HUES64 (cell line): ENCODE measurements around the gene GLDC.
"Not testable (repeated sequence)": the region's sequence is repeated elsewhere in the genome, so short reads cannot be mapped to it uniquely, and the experiment has no call there.

Experiments
- H3K27ac ChIP-seq: 2 replicates; pipeline ENCODE4 v1.7.0; 2013; ENCODE audit warnings: low read depth, low read length, inconsistent platforms
- H3K27me3 ChIP-seq: 2 replicates; pipeline ENCODE4 v1.6.1; 2013; ENCODE audit warnings: mild to moderate bottlenecking, low read length; ENCODE audit not compliant: insufficient read depth
- H3K36me3 ChIP-seq: 2 replicates; pipeline ENCODE4 v1.6.1; 2013; ENCODE audit warnings: mild to moderate bottlenecking, low read length; ENCODE audit not compliant: insufficient read depth
- H3K4me1 ChIP-seq: 2 replicates; pipeline ENCODE4 v1.6.1; 2013; ENCODE audit warnings: mild to moderate bottlenecking, low read length, moderate library complexity; ENCODE audit not compliant: insufficient read depth
- H3K4me3 ChIP-seq: 2 replicates; pipeline ENCODE4 v1.5.1; 2013; ENCODE audit warnings: mild to moderate bottlenecking, low read length, moderate library complexity
- H3K9ac ChIP-seq: 2 replicates; pipeline ENCODE4 v1.6.1; 2013; ENCODE audit warnings: mild to moderate bottlenecking, low read depth, low read length
- H3K9me3 ChIP-seq: 2 replicates; pipeline ENCODE4 v1.6.1; 2013; ENCODE audit warnings: low read depth, low read length; ENCODE audit not compliant: insufficient read depth
- WGBS: fragments of 150-250, 120-280 bp; methylation state at CpG from one replicate; pipeline ENCODE4 v1.1.7; 2013; ENCODE audit warnings: missing lambda C conversion rate; 5-methylcytosine and 5-hydroxymethylcytosine counted together

Gene GLDC

GRCh38 chr9:6660512-6660911 lies 15.0 kb upstream of the GLDC start:
- Histone ChIP-seq H3K36me3 (peaks cover 5% of the 10 kb centered on the region; the same call in 1 of the 2 replicates), H3K4me1 (peaks cover 7% of the 10 kb centered on the region; the same call in 1 of the 2 replicates), H3K9me3 (no peaks in the 10 kb centered on the region), H3K4me3 (no peak overlapping the region), H3K9ac (no peak overlapping the region), H3K27ac (no peak overlapping the region), H3K27me3 (no peaks in the 10 kb centered on the region)
- 74% methylated on average over 4 of the region's 4 CpGs for WGBS

- Histone ChIP-seq H3K4me1 (peaks cover 7% of the 10 kb centered on the region; the same call in 1 of the 2 replicates), H3K27ac (no peak overlapping the region), H3K9me3 (no peaks in the 10 kb centered on the region), H3K36me3 (peaks cover 5% of the 10 kb centered on the region; the same call in 1 of the 2 replicates), H3K9ac (no peak overlapping the region), H3K27me3 (no peaks in the 10 kb centered on the region), H3K4me3 (no peak overlapping the region)
- 84% methylated on average over 3 of the region's 4 CpGs for WGBS
Measured at GRCh38 chr9:6658628-6659353, 13.3 kb upstream of the GLDC start.

GRCh38 chr9:6656614-6657300 lies 11.2 kb upstream of the GLDC start:
- no peak overlapping the region for H3K4me3 ChIP-seq
- H3K27ac ChIP-seq: no peak overlapping the region
- H3K9me3 ChIP-seq: no peaks in the 10 kb centered on the region
- H3K36me3 ChIP-seq: peaks cover 12% of the 10 kb centered on the region
- no peaks in the 10 kb centered on the region for H3K27me3 ChIP-seq
- H3K9ac ChIP-seq: no peak overlapping the region
- WGBS: 93% methylated on average over 6 of the region's 6 CpGs
- peaks cover 7% of the 10 kb centered on the region; the same call in 1 of the 2 replicates for H3K4me1 ChIP-seq

GRCh38 chr9:6655036-6655435 lies 9.5 kb upstream of the GLDC start:
- no peaks in the 10 kb centered on the region for H3K9me3 ChIP-seq
- no peak overlapping the region for H3K9ac ChIP-seq
- H3K27me3 ChIP-seq: no peaks in the 10 kb centered on the region
- peaks cover 7% of the 10 kb centered on the region; the same call in 1 of the 2 replicates for H3K4me1 ChIP-seq
- WGBS: 97% methylated on average over 7 of the region's 7 CpGs
- no peak overlapping the region for H3K27ac ChIP-seq
- H3K4me3 ChIP-seq: no peak overlapping the region
- peaks cover 12% of the 10 kb centered on the region for H3K36me3 ChIP-seq

GRCh38 chr9:6646293-6646636 lies 736 bp upstream of the GLDC start:
- H3K4me3 ChIP-seq: peak overlapping the region; percentile 81
- H3K27me3 ChIP-seq: peaks cover 12% of the 10 kb centered on the region
- H3K9ac ChIP-seq: peak overlapping the region; percentile 62
- H3K4me1 ChIP-seq: peaks cover 16% of the 10 kb centered on the region; the same call in 1 of the 2 replicates
- no peaks in the 10 kb centered on the region for H3K9me3 ChIP-seq
- WGBS: 10% methylated on average over 12 of the region's 12 CpGs
- H3K27ac ChIP-seq: no peak overlapping the region
- H3K36me3 ChIP-seq: peaks cover 11% of the 10 kb centered on the region; the same call in 1 of the 2 replicates

GRCh38 chr9:6645105-6645354 lies 499 bp downstream of the GLDC start:
- peak overlapping the region; percentile 77 for H3K9ac ChIP-seq
- H3K4me3 ChIP-seq: peak overlapping the region; percentile 81
- peaks cover 12% of the 10 kb centered on the region for H3K27me3 ChIP-seq
- H3K9me3 ChIP-seq, H3K27ac ChIP-seq: not testable (repeated sequence)
- under 1% methylated on average over 24 of the region's 24 CpGs for WGBS
- peaks cover 20% of the 10 kb centered on the region; the same call in 1 of the 2 replicates for H3K36me3 ChIP-seq
- H3K4me1 ChIP-seq: peaks cover 23% of the 10 kb centered on the region; the same call in 1 of the 2 replicates

GRCh38 chr9:6644346-6645104 lies 1.0 kb downstream of the GLDC start:
- under 1% methylated on average over 26 of the region's 26 CpGs for WGBS
- peak overlapping the region; percentile 77 for H3K9ac ChIP-seq
- H3K27me3 ChIP-seq: peaks cover 12% of the 10 kb centered on the region
- peak overlapping the region; percentile 81 for H3K4me3 ChIP-seq
- H3K4me1 ChIP-seq: peaks cover 27% of the 10 kb centered on the region; the same call in 1 of the 2 replicates
- H3K9me3 ChIP-seq: no peaks in the 10 kb centered on the region
- peaks cover 17% of the 10 kb centered on the region; the same call in 1 of the 2 replicates for H3K36me3 ChIP-seq
- no peak overlapping the region for H3K27ac ChIP-seq

GRCh38 chr9:6641961-6642360 lies 3.6 kb downstream of the GLDC start:
- WGBS: 96% methylated on average over 2 of the region's 2 CpGs
- Histone ChIP-seq H3K4me1 (peaks cover 12% of the 10 kb centered on the region; the same call in 1 of the 2 replicates), H3K9ac (no peak overlapping the region), H3K27me3 (peaks cover 12% of the 10 kb centered on the region), H3K4me3 (no peak overlapping the region), H3K36me3 (peaks cover 17% of the 10 kb centered on the region; the same call in 1 of the 2 replicates), H3K27ac (no peak overlapping the region), H3K9me3 (no peaks in the 10 kb centered on the region)

GRCh38 chr9:6641561-6641960 lies 4.0 kb downstream of the GLDC start:
- Histone ChIP-seq H3K27ac (no peak overlapping the region), H3K9me3 (no peaks in the 10 kb centered on the region), H3K4me3 (no peak overlapping the region), H3K9ac (no peak overlapping the region), H3K27me3 (peaks cover 12% of the 10 kb centered on the region), H3K4me1 (peaks cover 11% of the 10 kb centered on the region; the same call in 1 of the 2 replicates), H3K36me3 (peaks cover 17% of the 10 kb centered on the region; the same call in 1 of the 2 replicates)
- no CpG with 5 or more reads among the region's 2 CpGs for WGBS

GRCh38 chr9:6641056-6641455 lies 4.5 kb downstream of the GLDC start:
- peaks cover 17% of the 10 kb centered on the region; the same call in 1 of the 2 replicates for H3K36me3 ChIP-seq
- no peaks in the 10 kb centered on the region for H3K9me3 ChIP-seq
- WGBS: 90% methylated on average over 5 of the region's 5 CpGs
- peaks cover 12% of the 10 kb centered on the region for H3K27me3 ChIP-seq
- no peak overlapping the region for H3K27ac ChIP-seq
- no peak overlapping the region for H3K9ac ChIP-seq
- peaks cover 11% of the 10 kb centered on the region; the same call in 1 of the 2 replicates for H3K4me1 ChIP-seq
- H3K4me3 ChIP-seq: no peak overlapping the region
